Measurements from ENCODE around the gene PIANP.

- TF ChIP-seq, protein P1, sequence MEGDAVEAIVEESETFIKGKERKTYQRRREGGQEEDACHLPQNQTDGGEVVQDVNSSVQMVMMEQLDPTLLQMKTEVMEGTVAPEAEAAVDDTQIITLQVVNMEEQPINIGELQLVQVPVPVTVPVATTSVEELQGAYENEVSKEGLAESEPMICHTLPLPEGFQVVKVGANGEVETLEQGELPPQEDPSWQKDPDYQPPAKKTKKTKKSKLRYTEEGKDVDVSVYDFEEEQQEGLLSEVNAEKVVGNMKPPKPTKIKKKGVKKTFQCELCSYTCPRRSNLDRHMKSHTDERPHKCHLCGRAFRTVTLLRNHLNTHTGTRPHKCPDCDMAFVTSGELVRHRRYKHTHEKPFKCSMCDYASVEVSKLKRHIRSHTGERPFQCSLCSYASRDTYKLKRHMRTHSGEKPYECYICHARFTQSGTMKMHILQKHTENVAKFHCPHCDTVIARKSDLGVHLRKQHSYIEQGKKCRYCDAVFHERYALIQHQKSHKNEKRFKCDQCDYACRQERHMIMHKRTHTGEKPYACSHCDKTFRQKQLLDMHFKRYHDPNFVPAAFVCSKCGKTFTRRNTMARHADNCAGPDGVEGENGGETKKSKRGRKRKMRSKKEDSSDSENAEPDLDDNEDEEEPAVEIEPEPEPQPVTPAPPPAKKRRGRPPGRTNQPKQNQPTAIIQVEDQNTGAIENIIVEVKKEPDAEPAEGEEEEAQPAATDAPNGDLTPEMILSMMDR (IDR thresholded peaks at IDR 0.05) = no peak
- TF ChIP-seq POLR2A (IDR thresholded peaks at IDR 0.05) = no peak
- no peak for TF ChIP-seq EP300 (IDR thresholded peaks at IDR 0.05)
Observed at GRCh38 chr12:6708960-6709394, 8.4 kb upstream of the PIANP start.
